HG03354 (cell line): ENCODE results near the gene LRRC1.
"Not testable (repeated sequence)": the region's sequence is repeated elsewhere in the genome, so short reads cannot be mapped to it uniquely, and the experiment has no call there.

Source experiments
- ATAC-seq: cut with Tn5 transposase; IDR thresholded peaks from one replicate; pipeline ENCODE4 v1.9.1; 2021; ENCODE audit warnings: mild to moderate bottlenecking; ENCODE audit not compliant: unreplicated experiment, poor library complexity, severe bottlenecking

Gene LRRC1

GRCh38 chr6:53794720-53795339 lies at the start of gene LRRC1:
TSS of gene LRRC1 (plus strand) at chr6:53795005. CDS start at chr6:53795257, 252 bp downstream.
- ATAC-seq = peak; percentile 67

- no peak for ATAC-seq
These were observed 48.2 kb upstream of the LRRC1 start for GRCh38 chr6:53746442-53747103.

GRCh38 chr6:53750052-53750650 lies 44.7 kb upstream of the LRRC1 start:
- ATAC-seq = no peak

GRCh38 chr6:53751417-53751816 lies 43.4 kb upstream of the LRRC1 start:
- ATAC-seq = no peak

- ATAC-seq = no peak
These were observed 42.4 kb upstream of the LRRC1 start for GRCh38 chr6:53752440-53752839.

- no peak for ATAC-seq
These were observed 41.9 kb upstream of the LRRC1 start for GRCh38 chr6:53752856-53753255.

GRCh38 chr6:53754330-53754729 lies 40.5 kb upstream of the LRRC1 start:
- no peak for ATAC-seq

- ATAC-seq = no peak
These were observed 38.4 kb upstream of the LRRC1 start for GRCh38 chr6:53756396-53756795.

- ATAC-seq = no peak
These were observed 36.3 kb upstream of the LRRC1 start for GRCh38 chr6:53758496-53758895.

GRCh38 chr6:53761036-53761435 lies 33.8 kb upstream of the LRRC1 start:
- ATAC-seq = no peak

- ATAC-seq = no peak
These were observed 29.5 kb upstream of the LRRC1 start for GRCh38 chr6:53765270-53765669.

- ATAC-seq = no peak
These were observed 27.9 kb upstream of the LRRC1 start for GRCh38 chr6:53766930-53767329.

- ATAC-seq = no peak
These were observed 26.9 kb upstream of the LRRC1 start for GRCh38 chr6:53767941-53768340.

GRCh38 chr6:53768636-53769035 lies 26.2 kb upstream of the LRRC1 start:
- no peak for ATAC-seq

GRCh38 chr6:53770780-53771249 lies 24.0 kb upstream of the LRRC1 start:
- no peak for ATAC-seq

GRCh38 chr6:53771785-53772624 lies 22.8 kb upstream of the LRRC1 start:
- ATAC-seq = no peak

GRCh38 chr6:53773044-53773696 lies 21.6 kb upstream of the LRRC1 start:
- ATAC-seq = no peak

GRCh38 chr6:53776152-53776551 lies 18.7 kb upstream of the LRRC1 start:
- ATAC-seq = not testable (repeated sequence)

GRCh38 chr6:53784991-53785390 lies 9.8 kb upstream of the LRRC1 start:
- not testable (repeated sequence) for ATAC-seq

- ATAC-seq = no peak
These were observed 8.0 kb upstream of the LRRC1 start for GRCh38 chr6:53786832-53787231.
